Epidermal melanocyte (primary cell): Measurements from ENCODE around the gene SF3A2.
"Not testable (repeated sequence)": the region's sequence is repeated elsewhere in the genome, so short reads cannot be mapped to it uniquely, and the experiment has no call there.

Experiments used
- DNase-seq: peaks from one replicate; pipeline ENCODE4 v3.0.0; 2011; ENCODE audit warnings: low spot score; ENCODE audit not compliant: insufficient read length

SF3A2 gene, protein sequence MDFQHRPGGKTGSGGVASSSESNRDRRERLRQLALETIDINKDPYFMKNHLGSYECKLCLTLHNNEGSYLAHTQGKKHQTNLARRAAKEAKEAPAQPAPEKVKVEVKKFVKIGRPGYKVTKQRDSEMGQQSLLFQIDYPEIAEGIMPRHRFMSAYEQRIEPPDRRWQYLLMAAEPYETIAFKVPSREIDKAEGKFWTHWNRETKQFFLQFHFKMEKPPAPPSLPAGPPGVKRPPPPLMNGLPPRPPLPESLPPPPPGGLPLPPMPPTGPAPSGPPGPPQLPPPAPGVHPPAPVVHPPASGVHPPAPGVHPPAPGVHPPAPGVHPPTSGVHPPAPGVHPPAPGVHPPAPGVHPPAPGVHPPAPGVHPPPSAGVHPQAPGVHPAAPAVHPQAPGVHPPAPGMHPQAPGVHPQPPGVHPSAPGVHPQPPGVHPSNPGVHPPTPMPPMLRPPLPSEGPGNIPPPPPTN

DNA sequence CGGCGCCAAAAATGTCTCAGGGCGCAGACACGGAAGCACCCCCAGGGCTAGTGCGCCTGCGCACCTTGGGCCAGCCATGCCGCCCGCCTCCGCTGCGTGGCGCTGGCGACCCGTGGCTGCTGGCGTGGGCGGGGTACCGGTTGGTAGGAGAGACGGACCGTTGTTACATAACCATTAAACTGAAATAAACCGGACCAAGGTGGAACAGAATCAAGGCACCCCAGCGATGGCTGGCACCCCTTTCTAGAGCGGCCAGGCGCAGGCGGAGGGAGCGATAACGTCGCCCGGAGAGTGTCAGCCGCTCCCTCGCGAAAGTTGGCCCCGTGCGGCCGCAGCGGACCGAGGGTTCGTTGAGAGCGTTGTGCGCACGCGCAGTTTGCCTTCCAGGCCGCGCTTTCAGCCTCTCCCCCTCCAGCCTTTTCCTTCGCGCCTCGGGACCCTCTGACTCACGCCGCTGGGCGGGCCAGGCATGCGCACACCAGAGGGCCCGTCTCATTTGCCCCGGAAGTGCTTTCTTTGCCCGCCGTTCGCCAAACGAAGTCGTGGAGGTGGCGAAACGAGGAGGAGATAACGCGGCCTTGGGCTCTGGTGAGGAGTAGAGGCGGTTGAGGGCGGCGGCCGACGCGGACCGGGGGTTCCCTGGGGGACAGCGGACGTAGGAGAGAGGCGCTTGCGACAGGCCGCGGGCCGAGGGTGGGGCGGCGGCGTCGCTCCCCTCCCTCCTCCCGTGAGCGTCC is at the start of gene SF3A2, which contains the start of gene PLEKHJ1:
TSS of gene SF3A2 (plus strand) at position 511 of the 737 bp plus-strand sequence. CDS start 6,595 bp downstream, outside the sequence.
TSS of gene PLEKHJ1 (minus strand) at position 16 of the 737 bp plus-strand sequence. CDS start 81 bp downstream, outside the sequence.
- peak; percentile 99 for DNase-seq

DNA sequence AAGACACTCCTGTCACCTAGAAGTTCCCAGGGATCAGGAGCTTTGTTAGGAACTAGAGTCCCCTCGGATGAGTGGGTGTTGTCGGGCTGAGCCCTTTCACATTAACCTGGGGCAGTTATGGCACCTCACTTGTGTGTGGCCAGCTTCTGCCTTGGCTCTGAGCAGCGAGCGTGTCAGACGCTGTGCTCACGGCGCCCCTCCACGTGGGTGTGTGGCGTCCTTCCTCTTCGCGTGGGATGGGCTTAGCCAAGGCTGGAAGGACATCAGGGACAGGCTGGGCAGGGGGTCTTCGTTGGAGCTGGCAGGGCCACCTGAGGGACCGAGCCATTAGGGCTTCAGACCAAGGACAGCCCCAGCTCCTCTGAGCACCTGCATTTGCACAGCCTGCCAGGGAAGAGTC is 49.5 kb upstream of the SF3A2 start:
- DNase-seq = no peak

DNA sequence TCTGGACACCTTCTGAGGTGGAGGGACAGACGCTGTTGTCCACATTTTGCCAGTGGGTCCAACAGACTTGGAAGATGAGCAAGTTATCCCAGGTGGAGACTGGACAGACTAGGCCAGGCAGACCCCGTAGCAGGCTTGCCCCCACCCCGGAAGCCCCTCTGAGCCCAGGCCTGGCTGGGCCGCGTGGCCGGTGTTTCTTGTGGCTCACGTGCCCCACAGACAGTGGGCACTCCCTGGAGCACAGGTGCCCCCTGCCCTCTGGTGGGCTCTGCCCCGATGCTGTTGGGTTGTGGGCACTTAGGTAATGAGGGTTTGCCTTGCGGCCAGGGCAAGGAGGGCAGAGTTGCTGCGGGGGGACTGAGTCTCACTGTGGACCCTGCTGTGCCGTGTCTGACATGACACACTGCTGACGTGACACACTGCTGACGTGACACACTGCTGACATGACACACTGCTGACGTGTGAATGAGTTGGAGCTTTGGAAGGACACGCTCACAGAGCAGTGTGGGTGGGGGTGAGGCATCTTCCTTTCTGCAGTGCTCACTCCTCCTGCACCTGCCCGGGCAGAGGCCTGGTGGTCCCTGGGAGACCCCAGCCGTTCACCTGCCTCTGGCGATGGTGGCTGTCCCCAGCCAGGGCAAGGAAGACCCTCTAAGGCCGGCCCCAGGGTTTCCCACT is 47.8 kb upstream of the SF3A2 start:
- no peak for DNase-seq

DNA sequence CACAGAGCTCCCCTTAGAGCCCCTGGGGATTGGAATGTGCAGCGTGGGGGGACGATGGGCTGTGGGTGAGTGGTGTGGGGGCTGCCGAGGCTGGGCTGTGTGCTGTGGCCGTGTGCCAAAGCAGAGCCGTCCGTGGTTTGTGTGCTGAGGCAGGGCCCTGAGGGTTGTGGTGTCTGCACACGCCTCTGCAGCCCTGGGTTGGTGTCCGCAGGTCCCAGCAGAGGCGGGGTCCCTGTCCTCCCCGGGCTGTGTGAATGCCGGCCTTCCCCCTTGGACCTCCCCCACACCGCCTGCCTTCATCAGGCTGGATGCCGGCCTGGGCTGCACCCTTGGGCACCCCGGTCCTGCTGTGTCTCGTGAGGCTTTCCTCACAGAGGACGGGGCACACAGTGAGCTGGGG is 46.7 kb upstream of the SF3A2 start:
- no peak for DNase-seq

DNA sequence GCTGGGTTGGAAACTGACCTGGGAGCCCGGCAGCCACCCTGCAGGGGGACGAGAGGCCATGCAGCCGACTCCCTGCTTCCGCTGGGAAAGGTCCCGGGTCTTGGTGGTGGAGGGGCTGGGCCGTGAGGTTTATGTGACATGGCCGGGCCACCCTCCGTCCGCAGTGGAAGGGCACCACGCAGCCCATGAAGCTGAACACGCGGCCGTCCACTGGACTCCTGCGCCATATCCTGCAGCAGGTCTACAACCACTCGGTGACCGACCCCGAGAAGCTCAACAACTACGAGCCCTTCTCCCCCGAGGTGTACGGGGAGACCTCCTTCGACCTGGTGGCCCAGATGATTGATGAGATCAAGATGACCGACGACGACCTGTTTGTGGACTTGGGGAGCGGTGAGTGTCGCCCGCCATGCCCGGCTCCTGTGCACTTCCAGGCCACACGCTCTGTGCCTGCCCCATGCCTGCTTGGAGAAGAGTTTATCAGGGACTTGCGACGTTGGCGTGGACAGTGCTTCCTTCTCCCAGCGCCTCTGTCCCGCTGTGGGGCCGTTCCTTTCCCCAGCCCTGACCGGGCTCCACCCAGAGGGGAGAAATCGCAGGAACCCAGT is 45.7 kb upstream of the SF3A2 start:
- no peak for DNase-seq

DNA sequence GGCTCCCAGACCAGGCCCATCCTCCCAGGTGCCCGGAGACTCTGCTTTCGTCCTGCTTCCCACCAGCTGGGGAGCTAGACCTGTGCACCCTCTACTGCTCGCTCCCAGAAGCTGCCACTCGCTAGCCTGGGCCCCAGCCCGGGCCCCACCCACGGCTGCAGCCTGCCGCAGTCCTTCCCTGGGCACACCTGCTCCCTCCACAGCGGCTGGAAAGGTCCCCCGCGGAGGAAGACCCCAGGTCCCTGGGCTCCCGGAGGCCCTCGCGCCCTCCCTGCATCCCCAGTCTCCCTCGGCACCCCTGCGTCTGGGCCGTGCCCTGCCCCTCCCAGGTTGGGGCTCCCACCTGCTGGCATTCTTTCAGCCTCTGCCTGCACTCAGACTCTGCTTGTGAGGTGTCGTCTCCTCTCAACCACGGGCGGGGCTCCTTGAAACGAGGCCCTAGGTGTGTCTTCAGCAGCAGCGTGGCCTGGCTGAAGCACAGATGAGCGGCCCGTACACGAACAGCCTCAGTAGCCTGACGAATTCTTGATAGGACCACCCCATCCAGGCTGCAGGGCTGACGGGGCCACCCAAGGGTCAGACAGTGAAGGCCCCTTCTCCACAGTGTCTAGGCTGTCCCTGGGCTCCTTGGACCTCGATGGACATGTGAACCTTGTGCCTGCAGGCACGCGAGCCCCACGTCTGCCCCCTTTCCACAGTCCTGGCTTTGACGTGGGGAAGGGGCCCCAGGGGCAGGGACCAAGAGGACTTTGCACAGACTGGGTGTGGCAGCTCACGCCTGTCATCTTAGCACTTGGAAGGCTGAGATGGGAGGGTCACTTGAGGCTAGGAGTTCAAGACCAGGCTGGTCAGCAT is 44.9 kb upstream of the SF3A2 start:
- no peak for DNase-seq

DNA sequence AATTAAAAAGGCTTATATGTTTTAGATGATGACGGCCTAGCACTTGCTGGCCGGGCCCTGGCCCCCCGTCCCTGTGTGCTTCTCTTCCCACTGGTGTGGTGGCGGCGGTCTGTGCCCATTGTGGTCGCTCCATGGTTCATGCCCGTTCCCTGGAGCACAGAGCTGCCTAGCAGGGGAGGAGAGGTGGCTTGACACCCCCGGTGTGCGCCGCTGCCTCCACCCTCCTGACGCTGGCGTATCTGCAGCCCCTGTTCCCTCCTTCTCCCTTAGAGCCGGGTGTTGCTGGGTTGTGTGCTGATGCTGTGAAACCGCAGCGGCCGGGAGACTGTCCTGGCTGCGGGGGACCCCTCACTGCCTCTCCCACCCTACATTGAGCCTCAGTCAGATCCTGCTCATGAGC is 43.8 kb upstream of the SF3A2 start:
- no peak for DNase-seq

DNA sequence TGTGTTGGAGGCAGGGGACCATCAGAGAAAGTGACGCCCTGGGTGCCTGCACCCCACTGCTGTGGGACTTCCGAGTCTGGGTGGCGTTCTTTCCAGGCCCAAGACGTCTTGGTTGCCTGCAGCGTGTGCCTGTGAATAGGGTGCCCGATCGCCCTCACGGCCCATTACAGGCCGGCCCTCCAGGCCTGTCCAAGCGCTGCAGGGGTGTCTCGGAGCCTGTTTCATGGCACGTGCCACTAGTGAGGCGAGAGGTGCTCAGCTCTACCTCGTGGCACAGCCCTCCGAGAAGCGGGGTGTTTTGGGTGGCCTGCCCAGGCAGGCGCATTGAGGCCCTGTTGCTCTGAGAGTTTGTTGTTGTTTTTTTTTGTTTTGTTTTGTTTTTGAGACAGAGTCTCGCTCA is 42.8 kb upstream of the SF3A2 start:
- no peak for DNase-seq

DNA sequence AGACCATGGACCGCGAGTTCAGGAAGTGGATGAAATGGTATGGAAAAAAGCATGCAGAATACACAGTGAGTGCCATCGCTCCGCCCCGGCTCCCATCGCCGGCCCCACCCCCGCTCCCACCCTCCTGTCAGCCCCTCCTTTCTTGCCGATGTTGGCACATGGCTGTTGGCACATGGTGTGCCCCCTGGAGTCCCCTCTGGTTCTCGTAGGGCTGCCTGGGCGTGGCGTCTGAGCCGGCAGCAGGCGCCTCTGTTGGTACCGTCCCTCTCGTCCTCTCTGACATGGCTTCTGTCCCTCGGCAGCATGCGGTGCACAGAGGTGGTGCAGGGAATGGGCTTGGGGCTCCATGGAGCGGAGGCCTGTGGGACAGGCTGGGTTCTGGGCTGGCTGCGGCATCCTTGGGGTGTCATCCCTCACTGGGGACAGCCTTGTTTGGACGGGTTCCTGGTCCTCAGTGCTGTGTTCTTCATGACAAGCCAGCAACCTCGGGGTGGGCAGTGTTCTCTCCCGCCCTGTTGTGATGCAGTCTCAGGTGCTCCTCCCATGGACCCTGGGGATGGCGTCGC is 42.0 kb upstream of the SF3A2 start:
- DNase-seq = no peak

DNA sequence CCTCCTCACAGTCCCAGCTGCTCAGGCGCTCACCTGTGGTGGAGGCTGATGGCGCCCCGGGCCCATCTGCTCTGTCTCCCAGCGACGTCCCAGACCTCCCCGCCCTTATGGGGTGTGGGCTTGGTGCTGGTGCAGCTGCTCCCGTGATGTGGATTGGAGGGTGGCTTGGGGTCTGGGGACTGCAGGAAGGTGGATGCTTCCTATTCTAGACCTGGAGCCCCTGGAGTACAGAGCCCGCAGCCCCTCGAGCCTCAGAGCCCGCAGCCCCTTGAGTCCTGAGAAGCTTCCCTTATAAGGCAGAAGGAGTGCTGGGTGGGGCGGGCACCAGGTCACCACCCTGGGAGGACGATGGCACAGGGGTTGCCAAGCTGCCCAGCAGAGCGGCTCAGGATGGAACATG is 41.3 kb upstream of the SF3A2 start:
- DNase-seq = no peak

DNA sequence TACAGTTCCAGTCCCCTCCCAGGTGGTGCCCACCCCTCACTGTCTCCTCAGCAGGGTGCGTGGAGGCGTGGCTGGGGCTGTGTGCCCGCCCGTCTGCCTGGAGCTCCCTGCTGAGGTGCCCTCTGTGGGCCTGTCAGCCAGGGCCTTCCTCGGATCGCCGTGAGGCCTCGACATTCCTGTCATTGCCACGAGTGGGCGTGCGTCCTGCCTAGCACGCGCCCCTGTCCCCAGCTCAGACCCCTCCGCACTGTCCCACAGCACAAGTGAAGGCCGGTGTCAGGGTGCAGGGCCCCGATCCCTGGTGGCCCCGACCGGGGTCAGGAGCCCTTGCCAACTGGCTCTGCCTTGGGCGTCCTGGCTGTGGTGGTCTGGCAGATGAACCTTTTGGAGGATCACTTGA is 40.7 kb upstream of the SF3A2 start:
- DNase-seq = no peak

DNA sequence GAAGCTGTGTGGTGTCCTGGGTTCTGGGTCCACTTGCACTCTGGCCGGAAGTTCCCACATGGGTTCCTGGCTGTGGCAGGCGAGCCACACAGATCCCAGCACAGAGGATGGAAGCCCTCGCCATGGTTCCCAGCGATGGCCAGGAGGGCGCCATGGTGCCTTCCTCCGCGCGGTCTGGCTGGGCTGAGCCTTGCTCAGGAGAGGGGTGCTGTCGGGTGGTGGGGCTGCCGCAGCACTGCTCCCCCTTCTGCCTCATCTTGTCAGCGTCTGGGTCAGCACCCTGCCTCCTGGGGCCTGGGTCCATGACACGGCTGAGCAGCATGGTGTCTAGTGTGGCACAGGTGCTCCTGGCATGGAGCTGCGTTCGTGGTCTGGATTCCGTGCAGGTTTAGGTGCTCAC is 39.4 kb upstream of the SF3A2 start:
- no peak for DNase-seq

DNA sequence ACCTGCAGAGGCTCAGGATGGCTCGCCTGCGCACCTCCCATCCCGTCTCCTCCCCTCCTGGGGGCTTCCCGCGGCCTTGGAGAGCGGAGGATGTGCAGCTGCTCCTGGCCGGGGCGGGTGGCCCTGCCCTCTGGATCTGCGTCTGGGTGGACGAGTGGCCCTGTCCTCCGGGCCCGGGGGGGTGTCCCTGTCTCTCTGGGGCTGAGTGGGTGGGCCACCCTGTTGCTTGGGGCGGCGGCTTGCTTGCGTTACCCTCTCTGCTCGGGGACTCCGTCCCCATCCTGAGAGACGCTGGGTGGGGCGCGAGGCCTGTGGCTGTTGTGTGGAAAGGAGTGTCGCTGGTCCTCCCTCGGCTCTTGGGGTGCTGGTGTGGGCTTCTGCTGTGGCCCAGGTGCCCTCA is 38.3 kb upstream of the SF3A2 start:
- no peak for DNase-seq

DNA sequence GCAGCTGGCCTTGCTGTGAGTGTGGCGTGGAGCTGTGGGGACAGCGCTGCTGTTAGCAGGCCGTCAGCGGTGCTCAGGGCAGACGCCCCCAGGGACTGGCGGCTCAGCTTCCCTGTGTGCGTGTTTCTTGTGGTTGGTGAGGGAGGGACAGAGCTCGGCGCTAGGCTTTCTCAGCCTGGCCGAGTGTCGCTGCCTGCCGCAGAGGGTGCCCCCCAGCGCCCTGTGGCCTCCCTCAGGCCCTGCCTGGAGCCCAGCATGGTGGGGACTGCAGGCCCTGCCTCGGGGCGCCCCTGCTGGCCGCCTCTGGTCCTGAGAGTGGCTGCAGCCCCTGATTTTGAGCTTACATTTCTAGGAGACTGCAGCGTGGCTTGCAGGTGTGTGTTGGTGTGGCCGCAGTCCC is 37.4 kb upstream of the SF3A2 start:
- DNase-seq = no peak

DNA sequence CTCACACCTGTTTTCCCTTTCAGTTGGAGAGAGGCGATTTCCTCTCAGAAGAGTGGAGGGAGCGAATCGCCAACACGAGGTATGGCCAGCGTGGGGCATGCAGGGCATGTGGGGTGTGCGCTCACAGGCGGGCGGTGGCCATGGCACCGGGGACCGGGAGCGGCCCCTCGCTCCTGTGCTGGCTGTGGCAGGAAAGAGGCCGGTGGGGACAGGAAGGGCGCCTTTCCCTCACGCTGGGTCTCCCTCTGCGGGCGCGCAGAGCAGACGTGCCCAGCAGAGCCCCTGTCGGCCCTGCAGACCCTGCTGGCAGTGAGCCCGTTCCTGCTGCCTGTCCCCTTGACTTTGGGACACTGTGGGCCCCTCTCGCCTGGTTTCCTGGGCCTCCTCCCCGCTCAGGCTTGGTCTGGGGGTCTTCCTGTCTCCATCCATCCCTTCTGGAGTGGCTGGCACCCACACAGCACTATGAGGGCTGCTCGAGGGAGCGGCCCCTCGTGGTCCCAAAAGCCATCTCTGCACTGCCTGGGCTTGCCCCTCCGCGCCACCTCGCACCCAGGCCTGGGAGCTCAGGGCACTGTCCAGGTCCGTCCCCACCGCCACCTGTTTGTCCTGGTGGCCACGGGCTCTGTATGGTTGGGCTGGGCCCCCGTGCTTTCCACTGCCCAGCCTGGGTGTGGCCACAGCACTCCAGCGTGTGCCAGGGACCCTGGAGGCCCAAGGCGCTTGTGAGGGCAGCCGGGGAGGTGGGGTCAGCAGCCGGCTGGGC is 36.6 kb upstream of the SF3A2 start:
- no peak for DNase-seq

DNA sequence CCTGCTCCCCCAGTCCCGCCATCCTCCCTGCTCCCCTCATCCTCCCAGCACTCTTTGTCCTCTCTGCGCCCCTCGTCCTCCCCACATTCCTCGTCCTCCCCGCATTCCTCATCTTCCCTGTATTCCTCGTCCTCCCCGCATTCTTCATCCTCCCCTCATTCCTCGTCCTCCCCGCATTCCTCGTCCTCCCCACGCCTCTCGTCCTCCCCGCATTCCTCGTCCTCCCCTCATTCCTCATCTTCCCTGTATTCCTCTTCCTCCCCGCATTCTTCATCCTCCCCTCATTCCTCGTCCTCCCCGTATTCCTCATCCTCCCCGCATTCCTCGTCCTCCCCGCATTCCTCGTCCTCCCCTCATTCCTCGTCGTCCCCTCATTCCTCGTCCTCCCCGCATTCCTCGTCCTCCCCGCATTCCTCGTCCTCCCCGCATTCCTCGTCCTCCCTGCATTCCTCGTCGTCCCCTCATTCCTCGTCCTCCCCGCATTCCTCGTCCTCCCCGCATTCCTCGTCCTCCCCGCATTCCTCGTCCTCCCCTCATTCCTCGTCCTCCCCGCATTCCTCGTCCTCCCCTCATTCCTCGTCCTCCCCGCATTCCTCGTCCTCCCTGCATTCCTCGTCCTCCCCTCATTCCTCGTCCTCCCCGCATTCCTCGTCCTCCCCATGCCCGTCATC is 35.9 kb upstream of the SF3A2 start:
- not testable (repeated sequence) for DNase-seq

DNA sequence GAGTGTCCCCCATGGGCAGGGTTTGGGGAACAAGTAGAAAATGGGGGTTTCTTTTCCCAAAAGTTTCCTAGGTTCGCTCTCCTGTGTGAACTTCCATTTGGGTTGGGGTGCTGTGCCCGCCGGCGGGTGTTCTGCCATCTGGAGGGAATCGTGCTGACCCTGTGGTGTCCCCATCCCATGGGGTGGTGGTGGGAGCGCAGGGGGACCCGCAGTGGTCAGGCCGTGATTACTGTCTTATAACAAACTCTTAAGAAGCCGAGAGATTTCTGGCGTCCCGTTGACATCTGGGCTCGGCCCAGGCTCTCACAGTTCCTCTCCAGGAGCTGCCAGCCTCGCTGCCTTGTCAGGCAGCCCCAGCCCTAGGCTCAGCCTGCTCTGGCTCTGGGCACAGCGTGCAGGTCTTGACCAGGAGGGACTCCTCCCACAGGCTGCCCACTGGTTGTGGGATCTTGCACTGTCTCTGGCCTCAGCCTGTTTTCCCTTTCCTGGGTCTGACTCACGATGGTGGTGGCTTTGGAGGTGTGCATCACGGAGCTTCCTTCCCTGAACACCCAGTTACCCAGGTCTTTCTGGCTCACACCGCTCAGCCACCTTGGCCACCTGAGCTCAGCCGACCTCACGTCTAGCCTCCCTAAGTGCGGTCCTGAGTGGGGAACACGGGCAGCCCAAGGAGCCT is 35.0 kb upstream of the SF3A2 start:
- no peak for DNase-seq

DNA sequence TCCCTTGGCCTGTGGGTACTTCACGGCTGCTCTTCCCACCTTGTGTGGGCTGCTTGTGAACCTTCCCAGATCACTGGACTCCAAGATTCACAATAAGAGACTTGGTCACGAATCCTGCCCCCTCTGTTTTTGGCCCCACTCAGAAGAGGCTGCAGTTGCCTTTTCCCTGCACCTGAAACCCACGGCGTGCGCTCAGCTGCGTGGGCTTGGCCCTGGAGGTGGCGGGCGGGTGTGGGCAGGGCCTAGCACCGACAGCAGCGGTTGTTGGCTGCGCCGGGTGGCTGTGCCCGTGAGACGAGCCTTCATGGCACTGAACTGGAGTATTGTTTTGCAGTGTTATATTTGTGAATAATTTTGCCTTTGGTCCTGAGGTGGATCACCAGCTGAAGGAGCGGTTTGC is 34.3 kb upstream of the SF3A2 start:
- DNase-seq = no peak
